Measurements from ENCODE around the gene RRAD.

The RRAD gene

GRCh38 chr16:66931665-66932064, 6.3 kb upstream of the RRAD start:
- DNase-seq: no peak

GRCh38 chr16:66930189-66930588, 4.9 kb upstream of the RRAD start:
- no peak for DNase-seq

DNA sequence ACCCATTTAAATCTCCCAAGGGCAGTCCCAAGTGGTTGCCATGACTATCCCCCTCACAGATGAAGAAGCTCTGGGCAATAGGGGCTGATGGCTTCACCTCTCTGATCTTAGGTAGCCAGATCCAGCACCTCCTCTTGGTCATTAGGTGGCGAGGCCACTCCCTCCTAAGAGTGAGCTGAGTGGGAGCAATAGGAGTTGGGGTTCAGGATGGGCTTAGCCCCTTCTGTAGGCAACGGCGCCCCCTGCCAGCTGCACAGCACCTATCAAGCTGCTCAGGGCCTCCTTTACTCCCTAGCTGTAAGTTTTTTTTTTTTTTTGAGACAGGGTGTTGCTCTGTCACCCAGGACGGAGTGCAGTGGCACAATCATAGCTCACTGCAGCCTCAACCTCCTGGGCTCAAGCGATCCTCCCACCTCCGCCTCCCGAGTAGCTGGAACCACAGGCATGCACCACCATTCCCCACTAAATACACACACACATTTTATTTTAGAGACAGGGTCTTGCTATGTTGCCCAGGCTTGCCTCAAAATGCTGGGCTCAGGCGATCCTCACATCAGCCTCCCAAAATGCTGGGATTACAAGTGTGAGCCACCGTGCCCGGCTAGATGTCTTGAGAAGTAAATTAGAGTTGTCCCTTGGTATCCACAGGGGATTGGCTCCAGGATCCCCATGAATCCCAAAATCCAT, 3.5 kb upstream of the RRAD start:
- peak; percentile 30 to 32 for DNase-seq

DNA sequence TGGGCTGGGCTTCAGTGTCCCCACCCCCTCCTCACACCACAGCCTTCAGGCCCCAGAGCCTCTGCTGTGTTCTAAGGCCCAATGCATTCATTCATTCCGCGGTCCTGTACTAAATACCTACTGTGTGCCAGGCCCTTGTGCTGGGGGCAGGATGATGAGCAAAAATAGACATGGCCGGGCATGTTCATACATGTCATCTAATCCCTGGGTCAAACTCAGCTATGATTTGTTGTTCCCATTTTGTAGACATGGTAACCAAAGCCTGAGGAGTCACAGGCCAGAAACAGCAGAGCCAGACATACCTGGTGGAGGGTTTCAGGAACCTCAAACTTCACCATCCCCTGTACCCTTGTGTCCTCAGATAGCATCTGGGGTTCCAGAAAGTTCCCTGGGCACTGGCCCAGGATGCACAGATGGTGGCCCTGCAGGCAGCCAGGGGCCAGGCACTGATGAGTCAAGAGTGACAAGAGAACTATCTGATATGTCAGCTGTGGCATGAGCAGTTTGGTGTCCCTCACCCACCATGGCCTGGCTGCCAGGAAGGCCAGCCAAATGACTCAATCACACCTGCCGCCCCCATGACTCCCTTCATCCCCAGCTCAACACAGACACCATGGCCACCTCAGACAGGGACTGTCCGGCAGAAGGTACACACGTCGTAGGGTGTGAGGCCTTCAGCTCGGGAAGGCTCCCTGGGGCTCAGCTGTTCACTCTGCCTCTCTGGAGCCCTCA, 2.7 kb upstream of the RRAD start:
- DNase-seq: no peak

GRCh38 chr16:66926961-66927436, 1.7 kb upstream of the RRAD start:
- DNase-seq: peak; percentile 27 to 44

DNA sequence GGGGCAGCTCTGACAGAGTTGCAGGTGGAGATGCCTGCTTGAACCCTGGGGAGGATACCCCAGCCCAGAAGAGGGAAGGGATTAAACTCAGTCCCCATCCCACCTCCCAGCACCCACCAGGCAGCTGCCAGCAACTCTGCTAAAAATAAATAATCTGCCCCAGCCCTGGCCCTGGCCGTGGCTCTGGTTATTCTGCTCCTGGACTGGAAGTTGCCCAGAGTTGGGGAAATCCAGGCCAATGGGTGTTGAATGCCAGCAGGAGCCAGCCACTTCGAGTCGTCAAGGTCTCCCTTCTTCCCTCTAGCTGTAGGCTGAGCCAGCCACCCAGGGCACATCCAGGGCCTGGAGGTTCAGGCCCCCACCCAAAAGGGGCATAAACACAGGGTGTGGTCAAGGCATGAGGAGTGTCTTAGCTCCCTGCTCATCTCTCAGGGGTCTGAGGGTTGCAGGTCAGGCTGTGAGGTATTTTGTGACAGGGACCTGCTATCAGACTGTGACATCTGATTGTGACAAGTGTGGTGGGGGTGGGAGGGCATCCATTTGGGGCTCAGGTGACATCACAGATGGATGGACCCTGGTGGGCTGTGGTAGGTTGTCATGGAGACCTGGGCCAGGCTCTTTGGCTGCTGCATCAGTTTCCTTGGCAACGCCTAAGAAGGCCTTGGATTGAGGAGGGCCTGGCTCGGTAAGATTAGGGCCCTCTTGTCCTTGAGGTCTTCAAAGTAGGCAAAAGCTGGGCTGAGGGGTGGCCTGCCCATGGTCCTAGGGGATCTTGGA, 1.0 kb upstream of the RRAD start:
- no peak for DNase-seq

DNA sequence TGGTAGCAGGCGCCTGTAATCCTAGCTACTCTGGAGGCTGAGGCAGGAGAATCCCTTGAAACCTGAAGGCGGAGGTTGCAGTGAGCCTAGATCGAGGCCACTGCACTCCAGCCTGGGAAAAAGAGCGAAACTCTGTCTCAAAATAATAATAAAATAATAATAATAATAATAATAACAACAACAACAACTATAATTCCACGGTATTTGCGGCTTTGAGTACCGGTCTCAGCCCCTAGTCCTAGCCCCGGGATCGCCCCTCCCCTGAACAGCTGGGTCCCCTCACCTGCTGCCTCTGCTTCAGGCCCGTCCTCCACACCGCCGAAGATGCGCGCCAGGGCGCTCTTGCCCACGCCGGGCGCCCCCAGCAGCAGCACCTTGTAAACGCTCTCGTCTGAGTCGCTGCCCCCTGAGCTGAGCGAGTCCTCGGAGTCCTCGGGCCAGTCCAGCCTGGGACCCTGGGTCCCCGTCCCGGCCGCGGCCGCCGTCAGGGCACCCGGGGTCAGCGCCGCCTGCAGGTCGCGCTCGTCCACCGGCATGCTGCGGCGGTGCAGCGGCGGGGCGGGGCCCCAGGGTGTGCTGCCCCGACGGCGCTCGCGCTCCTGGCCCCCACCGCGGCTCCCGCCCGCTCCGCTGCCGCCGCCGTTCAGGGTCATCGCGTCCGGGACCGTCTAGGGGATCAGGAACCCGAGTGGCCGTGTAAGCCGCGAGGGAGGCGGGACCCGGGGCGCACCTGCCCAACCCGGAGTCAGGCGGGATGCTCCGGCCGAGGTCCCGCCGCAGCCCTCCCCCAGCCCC, 611 bp downstream of the RRAD start:
- no peak for DNase-seq

DNA sequence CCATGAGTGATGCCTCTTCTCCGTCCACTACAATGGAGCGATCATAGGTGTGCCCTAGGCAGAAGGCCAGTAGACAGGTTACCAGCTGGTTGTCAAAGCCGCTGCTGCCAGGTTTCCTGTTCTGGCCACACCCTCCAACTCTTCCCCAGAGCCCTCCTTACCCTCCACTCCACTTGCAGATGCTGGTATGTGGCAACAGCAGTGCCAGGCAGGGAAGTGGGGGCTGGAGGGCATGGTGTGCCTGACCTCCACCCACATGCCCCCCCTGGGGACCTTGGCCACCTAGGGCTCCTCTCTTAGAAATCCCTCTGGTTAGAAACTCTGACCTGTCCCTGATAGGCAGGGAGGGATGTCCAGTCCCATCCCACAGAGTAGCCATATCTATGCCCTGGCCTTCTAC, 1.5 kb downstream of the RRAD start:
- DNase-seq: no peak

GRCh38 chr16:66923247-66923731, 2.0 kb downstream of the RRAD start:
- DNase-seq: no peak

DNA sequence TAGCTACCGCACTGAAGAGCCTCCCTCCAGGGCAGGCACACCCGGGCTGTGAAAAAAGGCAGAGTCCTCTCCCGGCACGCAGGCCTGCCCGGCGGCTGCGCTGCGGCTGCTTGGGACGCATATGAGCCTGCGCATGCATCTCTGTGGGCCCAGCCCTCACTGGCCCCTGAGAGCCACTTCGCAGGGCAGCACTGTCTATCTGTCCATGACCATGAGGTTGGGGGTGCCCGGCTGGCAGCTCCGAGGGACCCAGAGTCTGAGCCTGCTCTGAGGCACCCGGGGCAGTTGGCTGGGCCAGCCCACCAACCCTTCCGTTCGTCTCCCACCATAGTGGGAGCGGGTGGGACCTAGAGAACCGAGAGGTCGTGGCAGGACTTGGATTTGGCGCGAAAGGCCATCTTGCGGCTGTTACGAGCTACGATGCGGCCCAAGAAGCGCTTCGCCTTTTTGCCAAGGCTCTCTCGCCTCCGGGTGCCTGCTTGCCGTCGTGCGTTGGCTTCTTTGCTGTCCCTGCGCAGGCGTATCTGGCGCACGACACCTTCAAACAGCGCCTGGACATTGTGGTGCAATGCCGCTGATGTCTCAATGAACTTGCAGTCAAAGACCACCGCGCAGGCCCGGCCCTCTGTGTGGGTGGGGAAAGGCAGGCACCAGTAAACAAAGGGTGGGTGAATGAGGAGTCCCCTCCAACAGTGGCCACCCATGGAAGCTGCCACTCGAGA, 3.4 kb downstream of the RRAD start:
- DNase-seq: no peak

DNA sequence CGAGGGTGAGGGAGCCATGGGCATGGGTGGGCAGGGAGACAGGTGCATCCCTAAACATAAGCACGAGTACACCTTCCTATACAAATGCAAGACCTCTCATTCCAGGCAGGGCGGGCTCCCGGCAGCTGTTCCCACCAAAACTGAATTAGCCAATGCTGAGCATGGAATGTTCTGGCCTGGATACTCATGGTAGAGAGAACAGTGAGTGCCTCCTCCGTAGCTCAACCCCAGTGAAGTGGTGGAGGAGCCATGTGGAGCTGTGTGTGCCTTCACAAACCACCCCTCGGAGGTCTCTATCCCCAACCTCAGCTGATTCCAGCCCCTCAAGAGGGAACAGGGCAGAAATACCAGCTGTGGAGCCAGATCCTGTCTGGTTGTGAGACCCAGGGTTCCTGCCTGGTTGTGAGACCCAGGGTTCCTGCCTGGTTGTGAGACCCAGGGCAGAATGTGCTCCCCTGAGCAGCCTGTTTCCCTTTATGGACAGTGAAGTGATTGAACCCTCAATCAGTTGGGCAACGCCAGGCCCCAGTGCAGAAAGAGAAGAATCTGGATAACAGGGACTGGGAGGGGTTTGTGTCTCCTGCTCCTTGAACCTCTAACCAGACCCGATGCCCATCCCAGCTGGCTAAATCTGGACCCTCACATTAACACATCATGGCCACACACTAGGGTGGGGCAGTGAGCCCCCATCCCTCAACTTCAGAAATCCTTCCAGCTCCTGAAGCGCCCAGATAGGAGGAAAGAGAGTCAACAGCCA, 4.2 kb downstream of the RRAD start:
- DNase-seq: no peak

GRCh38 chr16:66920299-66920590, 5.1 kb downstream of the RRAD start:
- DNase-seq: no peak

- no peak for DNase-seq
Measured at GRCh38 chr16:66919569-66920298, 5.6 kb downstream of the RRAD start.

- DNase-seq: no peak
Measured at GRCh38 chr16:66918803-66919568, 6.3 kb downstream of the RRAD start, which contains the start of gene CDH16. Gene CDH16, minus strand, starts transcription at chr16:66918885. Its CDS starts 820 bp downstream, at chr16:66918065.

DNA sequence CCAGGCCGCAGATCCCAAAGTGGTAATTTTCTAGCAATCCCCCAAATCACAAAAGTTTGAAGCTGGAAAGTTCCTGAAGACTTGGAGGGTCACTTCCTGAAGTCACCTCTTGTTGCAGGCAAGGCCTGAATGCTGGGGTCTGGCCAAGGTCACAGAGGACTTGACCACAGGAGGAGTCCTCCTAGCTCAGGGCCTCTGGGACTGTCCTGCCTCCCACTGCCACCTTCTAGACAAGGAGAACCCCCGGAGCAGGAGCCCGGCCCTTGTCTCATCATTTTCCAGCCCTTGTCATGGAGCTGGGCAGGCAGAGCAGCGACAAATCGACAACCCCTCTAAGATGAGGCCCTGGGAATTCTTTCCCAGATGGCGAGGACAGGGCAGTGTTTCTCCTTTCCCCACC, 7.0 kb downstream of the RRAD start:
- no peak for DNase-seq

- DNase-seq: no peak
Measured at GRCh38 chr16:66917741-66918140, 7.6 kb downstream of the RRAD start.

- DNase-seq: no peak
Measured at GRCh38 chr16:66916518-66916917, 8.8 kb downstream of the RRAD start.

- no peak for DNase-seq
Measured at GRCh38 chr16:66915041-66915440, 10.3 kb downstream of the RRAD start.

- DNase-seq: no peak
Measured at GRCh38 chr16:66914541-66914940, 10.8 kb downstream of the RRAD start.

DNA sequence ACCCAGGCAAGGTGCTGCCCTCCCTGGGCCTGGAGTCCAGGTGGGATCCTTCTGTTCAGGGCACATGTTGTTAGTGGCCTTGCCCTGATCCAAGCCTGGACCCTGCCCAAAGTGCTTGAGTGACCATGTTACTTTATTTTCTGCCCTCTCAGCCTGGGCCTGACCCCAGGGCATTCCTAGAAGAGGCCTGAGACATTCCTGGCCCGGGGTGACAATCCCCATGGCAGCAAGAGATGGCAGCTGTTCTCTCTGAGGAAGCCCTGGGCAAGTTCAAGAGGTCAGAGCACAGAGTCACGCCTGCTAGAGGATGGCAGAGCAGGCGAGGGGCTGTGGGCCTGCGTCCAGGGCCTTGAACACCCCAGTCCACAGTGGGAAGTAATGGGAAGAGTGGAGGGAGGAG, 11.6 kb downstream of the RRAD start:
- no peak for DNase-seq
